Measurements from ENCODE around the gene COX6A2. TPM values are rescaled to one million over a fixed set of nuclear protein-coding genes. Genes with fewer than 3 reads are reported as not detected.
A peak's percentile ranks its signal among the peaks of the same experiment; 100 is the strongest.

Gene COX6A2
- total RNA-seq, 1 donor from 2014 or later = not detected

GRCh38 chr16:31470615-31471014 is 42.5 kb upstream of the COX6A2 start:
- H3K27ac Mint-ChIP-seq (ENCODE audit: unreplicated experiment) = no peak overlapping the region
- H3K4me2 ChIP-seq (ENCODE audit: low read length) = peak overlapping the region; percentile 92
- H2AFZ ChIP-seq (ENCODE audit: low read depth, low read length) = no peak overlapping the region

GRCh38 chr16:31467858-31468257 is 39.7 kb upstream of the COX6A2 start:
- Histone ChIP-seq H3K79me2 (ENCODE audit: insufficient read depth, low read length) (peaks cover 22% of the 10 kb centered on the region), H3K27ac (ENCODE audit: low read depth, low read length) (no peak overlapping the region), H4K20me1 (ENCODE audit: insufficient read depth, low read length) (peaks cover 3% of the 10 kb centered on the region), H3K4me2 (ENCODE audit: low read length) (no peak overlapping the region), H3K27me3 (ENCODE audit: insufficient read depth, low read length) (no peaks in the 10 kb centered on the region), H3K4me1 (ENCODE audit: insufficient read depth, low read length) (peaks cover 15% of the 10 kb centered on the region), H3K36me3 (ENCODE audit: insufficient read depth, low read length) (peaks cover 3% of the 10 kb centered on the region), H2AFZ (ENCODE audit: low read depth, low read length) (no peak overlapping the region), H3K9ac (ENCODE audit: low read length) (no peak overlapping the region), H3K4me3 (ENCODE audit: insufficient read depth, low read depth, low read length) (no peak overlapping the region), H3K9me3 (ENCODE audit: insufficient read depth, low read depth, low read length) (peaks cover 3% of the 10 kb centered on the region)
- Mint-ChIP-seq H3K4me3 (ENCODE audit: unreplicated experiment) (no peak overlapping the region), H3K27me3 (ENCODE audit: low read depth, unreplicated experiment) (no peaks in the 10 kb centered on the region), H3K36me3 (ENCODE audit: low read depth, unreplicated experiment) (peaks cover 11% of the 10 kb centered on the region), H3K9me3 (ENCODE audit: unreplicated experiment) (peaks cover 3% of the 10 kb centered on the region), H3K4me1 (ENCODE audit: low read depth, unreplicated experiment) (peaks cover 6% of the 10 kb centered on the region), H3K27ac (ENCODE audit: unreplicated experiment) (no peak overlapping the region)
- TF ChIP-seq EZH2 (IDR thresholded peaks at IDR 0.05; ENCODE audit: insufficient read depth, low read length) = no peak
- TF ChIP-seq, protein P1, sequence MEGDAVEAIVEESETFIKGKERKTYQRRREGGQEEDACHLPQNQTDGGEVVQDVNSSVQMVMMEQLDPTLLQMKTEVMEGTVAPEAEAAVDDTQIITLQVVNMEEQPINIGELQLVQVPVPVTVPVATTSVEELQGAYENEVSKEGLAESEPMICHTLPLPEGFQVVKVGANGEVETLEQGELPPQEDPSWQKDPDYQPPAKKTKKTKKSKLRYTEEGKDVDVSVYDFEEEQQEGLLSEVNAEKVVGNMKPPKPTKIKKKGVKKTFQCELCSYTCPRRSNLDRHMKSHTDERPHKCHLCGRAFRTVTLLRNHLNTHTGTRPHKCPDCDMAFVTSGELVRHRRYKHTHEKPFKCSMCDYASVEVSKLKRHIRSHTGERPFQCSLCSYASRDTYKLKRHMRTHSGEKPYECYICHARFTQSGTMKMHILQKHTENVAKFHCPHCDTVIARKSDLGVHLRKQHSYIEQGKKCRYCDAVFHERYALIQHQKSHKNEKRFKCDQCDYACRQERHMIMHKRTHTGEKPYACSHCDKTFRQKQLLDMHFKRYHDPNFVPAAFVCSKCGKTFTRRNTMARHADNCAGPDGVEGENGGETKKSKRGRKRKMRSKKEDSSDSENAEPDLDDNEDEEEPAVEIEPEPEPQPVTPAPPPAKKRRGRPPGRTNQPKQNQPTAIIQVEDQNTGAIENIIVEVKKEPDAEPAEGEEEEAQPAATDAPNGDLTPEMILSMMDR (IDR thresholded peaks at IDR 0.05; ENCODE audit: insufficient read depth, low read depth, low read length) = no peak
- DNase-seq (ENCODE audit: low read depth) (no peak), FAIRE-seq (no peak)

More at GRCh38 chr16:31470615-31471014, 42.5 kb upstream of the COX6A2 start:
- TF ChIP-seq, protein P1 (IDR thresholded peaks at IDR 0.05; ENCODE audit: insufficient read depth, low read depth, low read length) = no peak
- no peak for TF ChIP-seq EZH2 (IDR thresholded peaks at IDR 0.05; ENCODE audit: insufficient read depth, low read length)
- Mint-ChIP-seq H3K4me1 (ENCODE audit: low read depth, unreplicated experiment) (peaks cover 14% of the 10 kb centered on the region), H3K9me3 (ENCODE audit: unreplicated experiment) (no peaks in the 10 kb centered on the region), H3K36me3 (ENCODE audit: low read depth, unreplicated experiment) (peaks cover 27% of the 10 kb centered on the region), H3K27me3 (ENCODE audit: low read depth, unreplicated experiment) (no peaks in the 10 kb centered on the region), H3K4me3 (ENCODE audit: unreplicated experiment) (peak overlapping the region; percentile 68)
- H3K79me2 ChIP-seq (ENCODE audit: insufficient read depth, low read length) = peaks cover 46% of the 10 kb centered on the region
- H3K36me3 ChIP-seq (ENCODE audit: insufficient read depth, low read length) = peaks cover 14% of the 10 kb centered on the region
- H3K4me3 ChIP-seq (ENCODE audit: insufficient read depth, low read depth, low read length) = no peak overlapping the region
- peak overlapping the region; percentile 95 for H3K9ac ChIP-seq (ENCODE audit: low read length)
- no peak overlapping the region for H3K27ac ChIP-seq (ENCODE audit: low read depth, low read length)
- H3K9me3 ChIP-seq (ENCODE audit: insufficient read depth, low read depth, low read length) = peaks cover 4% of the 10 kb centered on the region
- FAIRE-seq (no peak), DNase-seq (ENCODE audit: low read depth) (no peak)
- H3K4me1 ChIP-seq (ENCODE audit: insufficient read depth, low read length) = peaks cover 38% of the 10 kb centered on the region
- H4K20me1 ChIP-seq (ENCODE audit: insufficient read depth, low read length) = peaks cover 30% of the 10 kb centered on the region
- no peaks in the 10 kb centered on the region for H3K27me3 ChIP-seq (ENCODE audit: insufficient read depth, low read length)

- no peak overlapping the region for H3K4me3 ChIP-seq (ENCODE audit: insufficient read depth, low read depth, low read length)
- peaks cover 4% of the 10 kb centered on the region for H3K36me3 ChIP-seq (ENCODE audit: insufficient read depth, low read length)
- TF ChIP-seq EZH2 (IDR thresholded peaks at IDR 0.05; ENCODE audit: insufficient read depth, low read length) = no peak
- TF ChIP-seq, protein P1 (IDR thresholded peaks at IDR 0.05; ENCODE audit: insufficient read depth, low read depth, low read length) = no peak
- peaks cover 15% of the 10 kb centered on the region for H3K4me1 ChIP-seq (ENCODE audit: insufficient read depth, low read length)
- H3K9me3 ChIP-seq (ENCODE audit: insufficient read depth, low read depth, low read length) = no peaks in the 10 kb centered on the region
- H2AFZ ChIP-seq (ENCODE audit: low read depth, low read length) = no peak overlapping the region
- DNase-seq (ENCODE audit: low read depth) (no peak), FAIRE-seq (no peak)
- Mint-ChIP-seq H3K9me3 (ENCODE audit: unreplicated experiment) (peaks cover 3% of the 10 kb centered on the region), H3K27me3 (ENCODE audit: low read depth, unreplicated experiment) (no peaks in the 10 kb centered on the region), H3K36me3 (ENCODE audit: low read depth, unreplicated experiment) (peaks cover 10% of the 10 kb centered on the region), H3K27ac (ENCODE audit: unreplicated experiment) (peak overlapping the region; percentile 58), H3K4me1 (ENCODE audit: low read depth, unreplicated experiment) (peaks cover 6% of the 10 kb centered on the region), H3K4me3 (ENCODE audit: unreplicated experiment) (no peak overlapping the region)
- H3K27ac ChIP-seq (ENCODE audit: low read depth, low read length) = no peak overlapping the region
- peaks cover 16% of the 10 kb centered on the region for H3K79me2 ChIP-seq (ENCODE audit: insufficient read depth, low read length)
- H4K20me1 ChIP-seq (ENCODE audit: insufficient read depth, low read length) = no peaks in the 10 kb centered on the region
- no peak overlapping the region for H3K9ac ChIP-seq (ENCODE audit: low read length)
- H3K27me3 ChIP-seq (ENCODE audit: insufficient read depth, low read length) = no peaks in the 10 kb centered on the region
- H3K4me2 ChIP-seq (ENCODE audit: low read length) = no peak overlapping the region
Measured at GRCh38 chr16:31467151-31467773, 39.1 kb upstream of the COX6A2 start.
